Astrocyte (in vitro differentiated cells and primary cell): Measurements from ENCODE around the gene CAND1. TPM values are rescaled to one million over a fixed set of nuclear protein-coding genes. Genes with fewer than 3 reads are reported as not detected.
A peak's percentile ranks its signal among the peaks of the same experiment; 100 is the strongest.

ENCODE experiments used
- DNase-seq: peaks from one replicate; pipeline ENCODE4 v3.0.0-alpha.2; 2010; ENCODE audit warnings: low read depth
- FAIRE-seq: peaks from 2 replicates; lab custom pipeline; 2011; peaks lifted over from hg19 to GRCh38; lab: Jason Lieb, UNC
- H2AFZ ChIP-seq: 2 replicates; pipeline ENCODE4 v1.6.0; 2012; ENCODE audit warnings: low read depth, low read length, inconsistent platforms
- H3K27ac ChIP-seq: 2 replicates; pipeline ENCODE4 v1.5.1; 2011; ENCODE audit warnings: low read depth, low read length, inconsistent platforms
- H3K27me3 ChIP-seq: 2 replicates; pipeline ENCODE4 v1.6.0; 2011; ENCODE audit warnings: low read length, inconsistent platforms; ENCODE audit not compliant: insufficient read depth
- H3K36me3 ChIP-seq: 2 replicates; pipeline ENCODE4 v1.5.1; 2011; ENCODE audit warnings: low read length, inconsistent platforms; ENCODE audit not compliant: insufficient read depth
- H3K4me1 ChIP-seq: 2 replicates; pipeline ENCODE4 v1.5.1; 2011; ENCODE audit warnings: low read length, inconsistent platforms; ENCODE audit not compliant: insufficient read depth
- H3K4me2 ChIP-seq: 2 replicates; pipeline ENCODE4 v1.6.0; 2012; ENCODE audit warnings: low read length, inconsistent platforms
- H3K4me3 ChIP-seq: 2 replicates; pipeline ENCODE4 v1.5.1; 2011; ENCODE audit warnings: low read depth, mild to moderate bottlenecking, low read length, inconsistent platforms; ENCODE audit not compliant: insufficient read depth
- H3K79me2 ChIP-seq: 2 replicates; pipeline ENCODE4 v1.6.0; 2012; ENCODE audit warnings: mild to moderate bottlenecking, low read length, inconsistent platforms; ENCODE audit not compliant: insufficient read depth
- H3K9ac ChIP-seq: 2 replicates; pipeline ENCODE4 v1.6.0; 2012; ENCODE audit warnings: mild to moderate bottlenecking, low read length, inconsistent platforms
- H3K9me3 ChIP-seq: 2 replicates; pipeline ENCODE4 v1.5.1; 2012; ENCODE audit warnings: low read depth, mild to moderate bottlenecking, low read length, inconsistent platforms; ENCODE audit not compliant: insufficient read depth
- H4K20me1 ChIP-seq: 2 replicates; pipeline ENCODE4 v1.6.0; 2012; ENCODE audit warnings: low read length, inconsistent platforms; ENCODE audit not compliant: insufficient read depth
- H3K27ac Mint-ChIP-seq: one replicate; pipeline ENCODE4 v1.8.0; 2021; ENCODE audit warnings: mild to moderate bottlenecking, mixed read lengths; ENCODE audit not compliant: unreplicated experiment
- H3K27me3 Mint-ChIP-seq: one replicate; pipeline ENCODE4 v1.8.0; 2021; ENCODE audit warnings: low read depth, mixed read lengths; ENCODE audit not compliant: unreplicated experiment
- H3K36me3 Mint-ChIP-seq: one replicate; pipeline ENCODE4 v1.8.0; 2021; ENCODE audit warnings: low read depth, mixed read lengths; ENCODE audit not compliant: unreplicated experiment
- H3K4me1 Mint-ChIP-seq: one replicate; pipeline ENCODE4 v1.8.0; 2021; ENCODE audit warnings: low read depth, mixed read lengths; ENCODE audit not compliant: unreplicated experiment
- H3K4me3 Mint-ChIP-seq: one replicate; pipeline ENCODE4 v1.8.0; 2021; ENCODE audit warnings: mild to moderate bottlenecking, moderate library complexity, mixed read lengths; ENCODE audit not compliant: unreplicated experiment
- H3K9me3 Mint-ChIP-seq: one replicate; pipeline ENCODE4 v1.8.0; 2021; ENCODE audit warnings: mild to moderate bottlenecking, mixed read lengths; ENCODE audit not compliant: unreplicated experiment
- CTCF ChIP-seq: IDR thresholded peaks from 2 replicates; pipeline ENCODE4 v1.5.1; 2011; ENCODE audit warnings: low read depth, mild to moderate bottlenecking, inconsistent platforms, low read length, moderate library complexity; ENCODE audit not compliant: insufficient read depth
- EZH2 ChIP-seq: IDR thresholded peaks from 2 replicates; pipeline ENCODE4 v1.6.1; 2012; ENCODE audit warnings: mild to moderate bottlenecking, low read length, inconsistent platforms; ENCODE audit not compliant: insufficient read depth
- total RNA-seq: library from RNA; stranded (reverse); gene quantifications from 2 replicates; pipeline ENCODE4 v1.2.1, GENCODE V29; 2021

Gene CAND1
- total RNA-seq, 1 donor from 2014 or later: 176 TPM

- Histone ChIP-seq H3K27me3 (no peaks in the 10 kb centered on the region), H3K36me3 (no peaks in the 10 kb centered on the region), H3K4me3 (no peak overlapping the region), H4K20me1 (peaks cover 71% of the 10 kb centered on the region), H3K4me1 (peaks cover 15% of the 10 kb centered on the region), H2AFZ (no peak overlapping the region), H3K9me3 (no peaks in the 10 kb centered on the region), H3K79me2 (peaks cover 77% of the 10 kb centered on the region), H3K4me2 (peak overlapping the region; percentile 88), H3K9ac (no peak overlapping the region), H3K27ac (no peak overlapping the region)
- Mint-ChIP-seq H3K27ac (no peak overlapping the region), H3K4me1 (peaks cover 38% of the 10 kb centered on the region), H3K4me3 (peak overlapping the region; percentile 98), H3K27me3 (no peaks in the 10 kb centered on the region), H3K36me3 (no peaks in the 10 kb centered on the region), H3K9me3 (no peaks in the 10 kb centered on the region)
- TF ChIP-seq CTCF: no peak
- no peak for TF ChIP-seq EZH2
- FAIRE-seq (no peak), DNase-seq (peak; percentile 59)
Observed at GRCh38 chr12:67271976-67272375, 2.8 kb downstream of the CAND1 start.

GRCh38 chr12:67274186-67274585 is 5.0 kb downstream of the CAND1 start:
- Histone ChIP-seq H3K9me3 (no peaks in the 10 kb centered on the region), H4K20me1 (peaks cover 93% of the 10 kb centered on the region), H3K36me3 (no peaks in the 10 kb centered on the region), H3K4me3 (no peak overlapping the region), H3K79me2 (peaks cover 100% of the 10 kb centered on the region), H3K9ac (no peak overlapping the region), H3K4me2 (peak overlapping the region; percentile 4), H2AFZ (no peak overlapping the region), H3K4me1 (peaks cover 10% of the 10 kb centered on the region), H3K27me3 (no peaks in the 10 kb centered on the region), H3K27ac (no peak overlapping the region)
- H3K4me3 Mint-ChIP-seq: peak overlapping the region; percentile 40
- no peaks in the 10 kb centered on the region for H3K36me3 Mint-ChIP-seq
- H3K9me3 Mint-ChIP-seq: no peaks in the 10 kb centered on the region
- no peak for DNase-seq
- no peak overlapping the region for H3K27ac Mint-ChIP-seq
- no peak for FAIRE-seq
- H3K27me3 Mint-ChIP-seq: no peaks in the 10 kb centered on the region
- H3K4me1 Mint-ChIP-seq: peaks cover 46% of the 10 kb centered on the region
- TF ChIP-seq CTCF (no peak), EZH2 (no peak)

- Histone ChIP-seq H3K27ac (no peak overlapping the region), H3K79me2 (peaks cover 100% of the 10 kb centered on the region), H2AFZ (no peak overlapping the region), H4K20me1 (peaks cover 98% of the 10 kb centered on the region), H3K4me1 (peaks cover 10% of the 10 kb centered on the region), H3K27me3 (no peaks in the 10 kb centered on the region), H3K36me3 (no peaks in the 10 kb centered on the region), H3K9me3 (no peaks in the 10 kb centered on the region), H3K4me2 (peak overlapping the region; percentile 15), H3K4me3 (no peak overlapping the region), H3K9ac (no peak overlapping the region)
- no peaks in the 10 kb centered on the region for H3K9me3 Mint-ChIP-seq
- no peak for TF ChIP-seq EZH2
- no peak for TF ChIP-seq CTCF
- FAIRE-seq (no peak), DNase-seq (peak; percentile 21)
- no peaks in the 10 kb centered on the region for H3K36me3 Mint-ChIP-seq
- peak overlapping the region; percentile 3 for H3K4me3 Mint-ChIP-seq
- H3K27me3 Mint-ChIP-seq: no peaks in the 10 kb centered on the region
- H3K4me1 Mint-ChIP-seq: peaks cover 47% of the 10 kb centered on the region
- peak overlapping the region; percentile 43 for H3K27ac Mint-ChIP-seq
Observed at GRCh38 chr12:67275380-67275913, 6.3 kb downstream of the CAND1 start.
